ENCODE data around the gene ARHGAP8.

The ARHGAP8 gene

GRCh38 chr22:44825310-44826150 lies 73.2 kb downstream of the ARHGAP8 start:
- in situ Hi-C loops (cut with HindIII; ENCODE audit: low sequenced_read_pairs), result no loop called here
- DNase-seq (ENCODE audit: low read depth, low spot score), result no peak
- H3K4me3 ChIP-seq (ENCODE audit: low read depth, low read length), result no peak overlapping the region
- TF ChIP-seq CTCF (IDR thresholded peaks at IDR 0.05; ENCODE audit: low read depth, low read length), result no peak

- no peak for TF ChIP-seq CTCF (IDR thresholded peaks at IDR 0.05; ENCODE audit: low read depth, low read length)
- in situ Hi-C loops (cut with HindIII; ENCODE audit: low sequenced_read_pairs), result no loop called here
- no peak for DNase-seq (ENCODE audit: low read depth, low spot score)
- H3K4me3 ChIP-seq (ENCODE audit: low read depth, low read length), result no peak overlapping the region
Measured at GRCh38 chr22:44827666-44828190, 75.4 kb downstream of the ARHGAP8 start.

GRCh38 chr22:44828193-44828592 lies 75.8 kb downstream of the ARHGAP8 start:
- no peak overlapping the region for H3K4me3 ChIP-seq (ENCODE audit: low read depth, low read length)
- in situ Hi-C loops (cut with HindIII; ENCODE audit: low sequenced_read_pairs), result no loop called here
- DNase-seq (ENCODE audit: low read depth, low spot score), result no peak
- peak; percentile 46 for TF ChIP-seq CTCF (IDR thresholded peaks at IDR 0.05; ENCODE audit: low read depth, low read length)

GRCh38 chr22:44831885-44832284 lies 79.5 kb downstream of the ARHGAP8 start:
- in situ Hi-C loops (cut with HindIII; ENCODE audit: low sequenced_read_pairs), result no loop called here
- no peak overlapping the region for H3K4me3 ChIP-seq (ENCODE audit: low read depth, low read length)
- DNase-seq (ENCODE audit: low read depth, low spot score), result no peak
- no peak for TF ChIP-seq CTCF (IDR thresholded peaks at IDR 0.05; ENCODE audit: low read depth, low read length)

- TF ChIP-seq CTCF (IDR thresholded peaks at IDR 0.05; ENCODE audit: low read depth, low read length), result no peak
- H3K4me3 ChIP-seq (ENCODE audit: low read depth, low read length), result no peak overlapping the region
- in situ Hi-C loops (cut with HindIII; ENCODE audit: low sequenced_read_pairs), result no loop called here
- DNase-seq (ENCODE audit: low read depth, low spot score), result no peak
Measured at GRCh38 chr22:44834065-44834464, 81.7 kb downstream of the ARHGAP8 start.

GRCh38 chr22:44837481-44837880 lies 85.1 kb downstream of the ARHGAP8 start:
- H3K4me3 ChIP-seq (ENCODE audit: low read depth, low read length), result no peak overlapping the region
- TF ChIP-seq CTCF (IDR thresholded peaks at IDR 0.05; ENCODE audit: low read depth, low read length), result no peak
- in situ Hi-C loops (cut with HindIII; ENCODE audit: low sequenced_read_pairs), result no loop called here
- DNase-seq (ENCODE audit: low read depth, low spot score), result no peak

Measured in astrocyte of the spinal cord (primary cell).